ENCODE data around the gene INA. TPM values are rescaled to one million over a fixed set of nuclear protein-coding genes. Genes with fewer than 3 reads are reported as not detected.

The INA gene
- total RNA-seq, 1 donor from 2014 or later, result 18.4 TPM

DNA sequence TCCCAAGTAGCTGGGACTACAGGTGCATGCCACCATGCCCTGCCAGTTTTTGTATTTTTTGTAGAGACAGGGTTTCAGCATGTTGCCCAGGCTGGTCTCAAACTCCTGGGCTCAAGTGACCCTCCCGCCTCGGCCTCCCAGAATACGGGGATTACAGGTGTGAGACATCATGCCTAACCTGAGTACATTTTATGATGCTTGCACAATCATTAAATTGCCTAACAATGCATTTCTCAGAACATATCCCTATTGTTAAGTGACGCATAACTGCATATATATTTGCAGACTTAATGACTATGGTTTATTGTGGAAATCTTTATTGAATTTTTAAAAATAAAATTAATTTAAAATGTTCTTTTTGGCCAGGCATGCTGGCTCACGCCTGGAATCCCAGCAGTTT, 30.7 kb downstream of the INA start:
- DNase-seq (ENCODE audit: low read depth), result no peak
- H3K4me3 ChIP-seq (ENCODE audit: low read depth, low read length), result no peak overlapping the region
- TF ChIP-seq, protein P1, sequence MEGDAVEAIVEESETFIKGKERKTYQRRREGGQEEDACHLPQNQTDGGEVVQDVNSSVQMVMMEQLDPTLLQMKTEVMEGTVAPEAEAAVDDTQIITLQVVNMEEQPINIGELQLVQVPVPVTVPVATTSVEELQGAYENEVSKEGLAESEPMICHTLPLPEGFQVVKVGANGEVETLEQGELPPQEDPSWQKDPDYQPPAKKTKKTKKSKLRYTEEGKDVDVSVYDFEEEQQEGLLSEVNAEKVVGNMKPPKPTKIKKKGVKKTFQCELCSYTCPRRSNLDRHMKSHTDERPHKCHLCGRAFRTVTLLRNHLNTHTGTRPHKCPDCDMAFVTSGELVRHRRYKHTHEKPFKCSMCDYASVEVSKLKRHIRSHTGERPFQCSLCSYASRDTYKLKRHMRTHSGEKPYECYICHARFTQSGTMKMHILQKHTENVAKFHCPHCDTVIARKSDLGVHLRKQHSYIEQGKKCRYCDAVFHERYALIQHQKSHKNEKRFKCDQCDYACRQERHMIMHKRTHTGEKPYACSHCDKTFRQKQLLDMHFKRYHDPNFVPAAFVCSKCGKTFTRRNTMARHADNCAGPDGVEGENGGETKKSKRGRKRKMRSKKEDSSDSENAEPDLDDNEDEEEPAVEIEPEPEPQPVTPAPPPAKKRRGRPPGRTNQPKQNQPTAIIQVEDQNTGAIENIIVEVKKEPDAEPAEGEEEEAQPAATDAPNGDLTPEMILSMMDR (conservative IDR thresholded peaks at IDR 0.05; ENCODE audit: low read depth, low read length), result no peak

DNA sequence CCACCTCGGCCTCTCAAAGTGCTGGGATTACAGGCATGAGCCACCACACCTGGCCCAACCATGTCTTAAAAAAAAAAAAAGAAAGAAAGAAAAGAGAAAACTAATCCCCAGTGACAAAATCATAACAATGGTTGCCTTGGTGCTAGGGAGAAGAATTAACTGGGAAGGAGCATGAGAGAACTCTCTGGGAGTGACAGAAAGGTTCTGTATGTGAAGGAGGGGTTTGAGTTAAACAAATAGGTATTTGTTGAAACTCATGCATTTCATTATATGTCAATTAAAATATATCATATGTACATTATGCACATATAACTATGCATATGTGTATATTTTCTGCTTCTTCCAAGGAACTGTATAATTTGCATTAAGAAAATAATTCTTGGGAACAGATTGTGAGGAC, 33.3 kb downstream of the INA start:
- H3K4me3 ChIP-seq (ENCODE audit: low read depth, low read length), result no peak overlapping the region
- no peak for DNase-seq (ENCODE audit: low read depth)
- TF ChIP-seq, protein P1 (conservative IDR thresholded peaks at IDR 0.05; ENCODE audit: low read depth, low read length), result no peak

DNA sequence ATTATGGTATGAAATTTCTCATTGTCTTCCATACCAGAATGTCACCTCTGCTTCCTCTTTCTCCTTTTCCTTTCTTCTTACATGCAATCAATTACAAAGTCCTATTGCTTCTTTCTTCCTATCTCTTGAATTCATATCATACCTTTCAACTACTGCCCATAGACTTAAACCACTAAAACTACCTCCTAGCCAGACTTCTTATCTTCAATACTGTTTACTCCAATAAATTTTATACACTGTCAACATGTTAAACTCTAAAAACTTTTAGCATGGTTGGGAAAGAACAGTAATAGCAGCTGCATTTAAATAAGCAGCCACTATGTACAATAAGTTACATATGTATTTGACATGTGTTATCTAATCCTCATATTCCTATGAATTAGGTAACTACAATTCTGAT, 39.1 kb downstream of the INA start:
- no peak for DNase-seq (ENCODE audit: low read depth)
- TF ChIP-seq, protein P1 (conservative IDR thresholded peaks at IDR 0.05; ENCODE audit: low read depth, low read length), result no peak
- no peak overlapping the region for H3K4me3 ChIP-seq (ENCODE audit: low read depth, low read length)

DNA sequence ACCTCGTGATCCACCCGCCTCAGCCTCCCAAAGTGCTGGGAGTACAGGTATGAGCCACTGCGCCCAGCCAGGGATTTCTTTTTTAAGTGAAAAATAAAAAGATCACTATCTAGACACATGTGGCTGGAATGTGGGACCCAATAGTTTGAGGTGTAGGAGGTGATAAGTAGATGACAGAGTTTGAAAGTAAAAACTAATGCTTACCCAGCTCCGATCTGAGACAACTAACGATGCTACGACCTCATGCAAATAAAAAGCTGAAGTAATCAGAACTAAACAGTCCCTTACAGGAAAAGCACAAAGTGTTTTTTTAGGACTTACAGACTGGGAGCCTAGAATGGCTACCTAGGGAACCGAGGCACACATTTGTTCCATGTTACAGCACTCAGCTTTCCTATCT, 51.0 kb downstream of the INA start:
- H3K4me3 ChIP-seq (ENCODE audit: low read depth, low read length), result no peak overlapping the region
- TF ChIP-seq, protein P1 (conservative IDR thresholded peaks at IDR 0.05; ENCODE audit: low read depth, low read length), result no peak
- no peak for DNase-seq (ENCODE audit: low read depth)

DNA sequence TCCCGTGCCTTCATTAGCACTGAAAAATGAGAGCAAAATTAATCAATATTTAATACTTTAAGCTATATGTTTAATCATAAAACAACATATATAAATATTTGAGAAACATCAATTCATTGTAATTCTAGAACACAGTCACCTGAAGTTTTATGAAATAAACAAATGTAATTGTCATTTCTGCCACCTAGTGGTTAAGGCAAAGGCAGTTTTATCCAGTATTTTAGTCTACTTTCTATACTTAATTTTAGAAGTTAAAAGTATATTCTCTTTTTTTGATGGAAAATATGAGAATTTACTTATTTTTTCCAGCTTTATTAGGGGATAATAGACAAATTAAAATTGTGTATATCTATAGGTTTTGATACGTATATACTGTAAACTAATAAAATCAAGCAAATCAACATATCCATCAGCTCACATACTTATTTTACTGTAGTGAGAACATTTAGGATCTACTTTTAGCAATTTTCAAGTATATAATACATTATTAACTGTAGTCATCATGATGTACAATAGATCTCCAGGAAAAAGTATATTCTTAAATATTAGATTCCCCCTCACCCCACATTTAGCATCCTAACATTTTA, 57.1 kb downstream of the INA start:
- TF ChIP-seq, protein P1 (conservative IDR thresholded peaks at IDR 0.05; ENCODE audit: low read depth, low read length), result peak; percentile 57
- no peak for DNase-seq (ENCODE audit: low read depth)

DNA sequence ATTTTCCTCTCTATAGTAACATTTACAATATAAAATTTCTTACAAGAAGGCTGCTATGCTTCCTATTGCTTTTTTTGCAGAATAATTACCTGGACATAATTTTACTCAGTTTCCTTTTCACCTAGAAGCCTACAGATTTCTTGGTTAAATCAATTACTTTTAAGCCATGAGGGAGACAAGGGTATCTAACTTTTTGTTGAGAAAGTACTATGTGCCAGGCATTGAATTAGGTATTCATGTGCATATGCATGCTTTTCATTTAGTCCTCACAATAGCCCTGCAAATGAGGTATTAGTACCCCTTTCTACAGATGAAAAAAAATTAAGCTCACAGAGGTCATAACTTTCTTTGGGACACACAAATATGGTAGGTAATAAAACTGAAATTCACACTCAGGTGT, 57.6 kb downstream of the INA start:
- no peak overlapping the region for H3K4me3 ChIP-seq (ENCODE audit: low read depth, low read length)
- no peak for DNase-seq (ENCODE audit: low read depth)
- TF ChIP-seq, protein P1 (conservative IDR thresholded peaks at IDR 0.05; ENCODE audit: low read depth, low read length), result no peak

More for the DNA sequence above, 57.1 kb downstream of the INA start:
- H3K4me3 ChIP-seq (ENCODE audit: low read depth, low read length), result no peak overlapping the region

DNA sequence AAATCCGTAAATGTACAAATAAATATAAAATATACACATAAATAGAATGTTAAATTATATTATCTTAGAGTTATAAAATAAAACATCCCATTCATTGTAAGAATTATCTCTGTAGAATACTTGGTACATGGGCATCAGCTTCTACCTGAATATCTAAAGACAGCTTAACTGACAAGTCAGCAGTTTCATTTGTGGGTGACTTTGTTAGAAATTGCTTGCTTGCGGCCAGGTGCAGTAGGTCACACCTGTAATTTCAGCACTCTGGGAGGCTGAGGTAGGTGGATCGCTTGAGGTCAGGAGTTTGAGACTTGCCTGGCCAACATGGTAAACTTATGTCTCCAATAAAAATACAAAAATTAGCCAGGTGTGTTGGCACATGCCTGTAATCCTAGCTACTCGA, 59.4 kb downstream of the INA start:
- DNase-seq (ENCODE audit: low read depth), result no peak
- TF ChIP-seq, protein P1 (conservative IDR thresholded peaks at IDR 0.05; ENCODE audit: low read depth, low read length), result no peak
- no peak overlapping the region for H3K4me3 ChIP-seq (ENCODE audit: low read depth, low read length)
